NCI-H460 (cell line): Measurements from ENCODE around the gene HOXA2. TPM values are rescaled to one million over a fixed set of nuclear protein-coding genes. Genes with fewer than 3 reads are reported as not detected.

Experiments used
- DNase-seq: peaks from one replicate; pipeline ENCODE4 v3.0.0-alpha.2; 2016; ENCODE audit warnings: low read depth; ENCODE audit errors: extremely low read depth
- total RNA-seq: library from RNA; depleted of rRNA; stranded (reverse); fragments of >200 nt; shearing (Covaris generic); gene quantifications from 2 replicates; pipeline ENCODE4 v1.2.3, GENCODE V29; 2014

HOXA2 gene
- total RNA-seq, 1 experiment from 2014 or later = 1.8 TPM

DNA sequence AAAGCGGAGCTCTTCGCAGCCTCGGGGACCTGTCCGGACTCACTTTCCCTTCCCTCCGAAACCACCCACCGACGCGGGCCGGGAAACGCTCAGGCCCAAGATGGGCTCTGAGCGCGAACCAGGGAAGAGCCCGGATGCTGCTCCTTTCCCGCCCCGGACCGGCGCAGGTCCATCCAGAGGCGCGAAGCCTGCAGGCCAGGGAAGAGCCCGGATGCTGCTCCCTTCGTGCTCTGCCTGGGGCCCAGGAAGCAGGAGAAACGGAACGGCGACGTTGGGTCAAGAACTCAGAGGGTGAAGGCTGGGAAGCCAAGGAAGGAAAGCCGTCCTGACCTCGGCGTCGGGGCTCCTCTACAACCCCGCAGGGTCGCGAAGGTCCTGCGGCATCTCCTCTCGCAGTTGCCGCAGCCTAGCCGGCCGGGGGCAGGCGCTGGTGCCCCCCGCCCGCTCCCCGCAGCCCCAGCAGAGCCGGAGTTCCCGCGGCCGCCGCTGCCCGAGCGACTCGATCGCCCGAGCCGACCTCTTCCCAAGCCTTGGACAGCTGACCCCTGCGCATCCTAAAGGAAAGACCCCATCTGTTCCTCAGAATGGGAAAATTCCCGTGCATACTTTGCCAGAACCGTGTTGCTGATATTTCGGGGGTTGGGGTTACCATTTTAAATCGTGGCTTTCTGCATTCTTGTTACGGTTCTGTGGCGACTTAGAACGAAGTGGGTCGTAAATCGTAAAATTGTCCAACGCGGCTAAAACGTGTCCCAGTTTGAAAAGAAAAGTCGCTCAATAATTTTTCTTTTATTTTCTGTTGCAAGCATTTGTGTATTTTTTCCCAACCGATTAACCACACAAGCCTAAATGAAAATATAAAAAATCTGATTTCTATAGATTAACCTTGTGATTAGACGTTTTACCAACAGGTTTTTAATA, 14.2 kb downstream of the HOXA2 start:
- no peak for DNase-seq

DNA sequence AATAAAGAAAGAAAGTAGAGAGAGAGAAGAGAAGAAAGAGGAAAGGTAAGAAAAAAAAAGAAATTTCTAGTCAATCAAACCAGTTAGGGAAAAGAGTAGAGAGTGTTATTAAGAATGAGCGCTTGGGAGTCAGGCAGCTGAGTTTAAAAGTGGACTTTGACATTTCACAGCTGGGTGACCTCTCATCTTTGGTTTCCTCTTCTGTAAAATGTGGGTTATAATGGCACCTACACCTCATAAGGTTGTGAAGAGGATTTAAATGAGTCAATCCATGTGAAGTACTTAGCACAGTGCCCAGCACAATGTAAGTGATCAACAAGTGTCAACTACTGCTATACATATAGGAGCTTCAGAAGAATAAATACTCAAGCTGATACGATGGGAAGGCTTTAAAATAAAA, 18.8 kb downstream of the HOXA2 start:
- no peak for DNase-seq

DNA sequence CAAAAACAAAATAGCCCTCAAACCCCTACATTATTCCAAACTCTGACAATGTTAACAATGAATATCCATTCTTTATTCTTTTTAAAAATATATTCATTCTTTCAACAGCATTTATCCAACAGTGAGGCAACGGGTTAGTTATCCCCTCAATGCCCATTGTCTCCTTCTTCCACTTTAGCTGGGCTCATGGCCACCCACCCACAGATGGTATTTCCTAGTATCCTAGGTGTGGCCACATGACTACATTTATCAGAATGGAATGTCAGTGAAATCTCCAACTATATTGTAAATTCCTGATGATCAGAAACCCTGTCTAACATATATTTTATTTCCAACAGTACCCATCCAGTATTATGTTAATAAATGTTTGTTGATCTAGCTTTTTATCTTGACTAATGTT, 20.3 kb downstream of the HOXA2 start:
- no peak for DNase-seq

DNA sequence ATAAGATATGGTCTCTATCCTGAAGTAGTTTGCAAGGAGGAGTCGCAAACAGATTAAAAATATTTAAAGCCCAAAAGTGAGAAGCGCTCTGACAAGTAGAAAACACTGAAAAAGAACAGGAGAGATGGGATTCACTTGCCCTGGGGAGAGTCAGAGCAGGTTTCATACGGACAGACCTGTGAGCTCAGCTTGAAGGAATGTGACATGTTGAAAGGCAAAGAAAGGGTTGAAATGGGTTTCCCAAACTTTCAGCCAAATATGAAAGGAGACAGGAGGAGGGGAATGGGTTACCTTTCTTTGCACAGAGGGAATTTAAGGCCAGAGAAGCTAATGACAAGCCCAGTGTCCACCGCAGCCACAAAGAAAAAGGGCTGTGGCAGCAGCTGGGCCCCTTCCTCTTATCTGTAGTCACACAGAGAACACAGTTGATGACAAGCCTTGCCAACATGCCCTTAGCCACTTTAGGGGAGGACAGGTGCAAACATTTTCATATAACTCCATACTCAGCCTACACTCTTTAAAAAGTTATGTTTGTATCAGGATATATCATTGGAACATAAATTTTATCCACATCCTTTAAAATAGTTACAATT, 21.5 kb downstream of the HOXA2 start:
- peak; percentile 11 for DNase-seq

DNA sequence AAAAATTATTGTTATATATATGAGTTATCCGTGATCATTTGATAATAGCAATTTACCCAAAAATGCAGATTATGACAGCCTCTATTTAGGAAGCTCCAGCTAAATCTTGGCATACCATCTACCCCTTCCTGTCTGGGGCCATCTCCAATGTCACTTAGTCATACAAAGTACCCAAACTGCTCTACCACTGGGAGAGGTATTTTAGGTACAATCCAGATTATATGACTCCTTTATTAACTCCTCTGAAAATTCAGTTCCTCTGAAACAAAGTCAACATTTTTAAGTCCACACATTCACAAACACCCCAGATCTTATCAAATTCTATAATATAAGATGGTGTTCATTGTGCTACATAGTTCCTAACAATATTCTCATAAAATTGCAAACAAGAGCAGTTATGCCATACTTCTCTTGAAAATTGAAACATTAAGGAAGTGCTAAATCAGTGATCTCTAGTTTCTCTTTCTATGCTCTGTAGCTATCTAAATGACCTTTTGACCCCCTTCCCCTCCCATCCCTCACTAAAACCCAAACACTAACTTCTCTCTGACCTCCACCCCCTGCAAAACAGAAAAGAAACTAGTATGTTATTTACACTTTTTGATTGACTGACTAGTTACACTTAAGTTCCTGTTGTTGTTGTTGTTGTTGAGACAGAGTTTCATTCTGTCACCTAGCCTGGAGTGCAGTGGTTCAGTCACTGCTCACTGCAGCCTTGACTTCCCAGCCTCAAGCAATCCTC, 23.1 kb downstream of the HOXA2 start:
- no peak for DNase-seq

DNA sequence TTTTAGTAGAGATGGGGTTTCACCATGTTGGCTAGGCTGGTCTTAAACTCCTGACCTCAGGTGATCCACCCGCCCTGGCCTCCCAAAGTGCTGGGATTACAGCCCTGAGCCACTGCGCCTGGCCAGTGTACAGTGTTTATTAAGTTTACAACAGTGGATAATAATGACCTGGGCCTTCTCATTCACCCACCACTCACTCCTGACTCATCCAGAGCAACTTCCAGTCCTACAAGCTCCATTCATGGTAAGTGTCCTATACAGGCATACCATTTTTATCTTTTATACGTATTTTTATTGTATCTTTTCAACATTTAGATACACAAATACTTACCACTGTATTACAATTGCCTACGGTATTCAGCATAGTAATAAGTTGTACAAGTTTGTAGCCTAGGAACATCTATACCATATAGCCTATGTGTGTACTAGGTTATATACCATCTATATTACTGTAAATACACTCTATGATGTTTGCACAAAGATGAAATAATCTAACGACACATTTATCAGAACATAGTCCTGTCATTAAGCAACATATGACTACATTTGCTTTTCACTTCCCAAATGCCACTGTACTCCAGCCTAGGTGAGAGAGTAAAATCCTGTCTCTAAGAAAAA, 23.8 kb downstream of the HOXA2 start:
- DNase-seq = no peak

DNA sequence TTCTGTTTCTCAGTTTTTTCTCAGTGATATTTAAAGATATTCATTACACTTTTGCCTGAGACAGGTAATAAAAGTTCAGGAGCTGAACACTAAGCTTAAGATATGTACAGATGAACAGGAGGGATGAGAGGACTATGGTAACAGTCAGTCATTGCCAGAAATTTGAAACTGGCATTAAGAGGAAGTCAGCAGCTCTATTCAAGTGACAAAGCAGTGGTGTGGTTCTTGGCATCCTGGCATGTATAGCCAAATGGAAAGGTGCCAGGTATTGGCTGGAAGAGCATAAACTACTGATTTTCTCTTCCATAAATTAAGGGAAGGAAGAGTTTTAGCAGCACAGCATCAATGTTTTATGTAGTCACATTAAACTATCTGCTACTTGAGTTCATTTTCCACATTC, 29.4 kb downstream of the HOXA2 start:
- no peak for DNase-seq

DNA sequence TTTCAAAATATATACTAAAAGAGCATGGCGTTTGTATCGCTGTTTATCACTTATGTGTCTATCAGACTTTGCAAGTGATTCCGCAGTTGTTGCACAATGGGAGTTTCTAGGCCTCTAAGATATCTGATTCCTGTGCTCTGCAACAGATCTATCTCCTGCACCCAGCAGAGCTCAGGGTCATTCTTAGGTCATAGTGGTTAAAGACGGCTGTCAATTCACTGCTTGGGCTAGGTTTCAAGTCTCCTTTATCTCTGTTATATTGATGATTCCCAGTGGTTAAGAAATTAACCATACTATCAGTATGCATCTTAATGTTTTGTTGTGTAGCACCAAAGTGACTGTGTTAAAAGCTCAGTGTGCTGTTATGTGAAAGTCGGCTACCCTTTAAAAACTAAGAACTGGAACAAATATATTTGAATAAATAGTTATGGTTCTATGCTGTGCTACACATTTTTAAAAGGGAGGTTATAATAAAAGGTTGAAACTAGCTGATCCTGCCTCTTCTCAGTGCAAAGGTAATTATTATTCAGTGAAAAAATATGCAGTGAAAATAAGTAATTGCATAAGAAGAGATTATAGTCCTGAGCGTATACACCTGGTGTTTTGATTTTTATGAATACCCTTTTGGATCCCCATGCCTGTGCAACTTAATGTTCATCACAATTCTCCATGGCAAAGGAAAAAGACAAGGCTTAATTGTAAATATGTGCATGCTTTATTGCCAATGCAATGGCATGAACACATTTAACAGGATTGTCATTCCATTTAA, 30.7 kb downstream of the HOXA2 start:
- DNase-seq = no peak

DNA sequence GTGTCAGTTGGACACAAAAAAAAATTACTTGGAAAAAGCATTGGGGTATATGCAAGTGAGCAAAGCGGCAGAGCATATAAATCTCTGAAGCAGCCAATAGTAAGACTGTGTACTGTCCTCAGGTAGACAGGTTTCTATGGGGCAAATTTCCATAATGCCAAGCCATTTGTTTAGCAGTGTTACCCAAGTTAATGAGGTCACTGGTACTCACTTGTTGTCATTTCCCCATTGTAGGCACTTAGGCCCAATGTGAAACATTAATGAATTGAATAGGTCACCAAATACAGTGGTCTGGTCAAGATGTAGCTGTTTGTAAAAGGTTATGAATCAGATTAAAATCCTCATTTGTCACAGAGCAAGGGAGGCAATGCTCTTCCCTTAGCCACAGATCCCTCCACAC, 34.2 kb downstream of the HOXA2 start:
- DNase-seq = no peak

DNA sequence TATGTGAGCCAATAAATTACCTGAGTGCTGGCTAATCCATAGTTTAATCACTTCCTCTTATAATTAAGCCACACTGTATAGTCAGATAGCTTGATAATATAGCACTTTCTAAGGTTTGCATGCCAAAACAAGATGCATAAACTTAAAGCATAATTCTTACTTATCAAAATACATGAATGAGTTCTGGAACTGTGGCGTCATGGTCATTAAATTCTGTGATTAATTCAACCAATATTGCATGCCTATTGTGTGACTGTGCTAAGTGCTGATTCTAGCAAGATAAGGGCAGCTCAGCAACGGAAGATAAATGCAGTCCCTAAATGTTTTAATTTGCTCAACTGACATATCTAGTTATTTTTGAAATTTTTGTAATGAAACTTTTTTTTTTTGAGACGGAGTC, 36.3 kb downstream of the HOXA2 start:
- no peak for DNase-seq

DNA sequence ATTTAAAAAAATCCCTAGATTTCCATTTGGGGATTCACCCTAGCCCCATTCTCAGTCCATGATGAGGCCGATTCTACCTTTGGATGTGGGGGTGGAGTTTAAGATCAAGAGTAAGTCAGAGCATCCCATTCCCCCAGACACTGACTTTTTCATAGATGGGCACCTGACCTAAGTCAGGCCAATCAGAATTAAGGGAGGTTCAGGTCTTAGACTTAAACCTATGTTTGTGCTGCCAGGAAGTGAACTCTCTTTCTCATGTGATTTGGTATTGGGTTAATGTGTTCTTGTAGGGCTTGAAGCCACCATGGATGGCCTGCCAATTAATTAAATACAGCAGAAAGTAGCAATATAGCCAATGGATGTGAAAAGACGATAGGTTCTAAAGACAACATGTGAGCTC, 36.8 kb downstream of the HOXA2 start:
- DNase-seq = no peak

DNA sequence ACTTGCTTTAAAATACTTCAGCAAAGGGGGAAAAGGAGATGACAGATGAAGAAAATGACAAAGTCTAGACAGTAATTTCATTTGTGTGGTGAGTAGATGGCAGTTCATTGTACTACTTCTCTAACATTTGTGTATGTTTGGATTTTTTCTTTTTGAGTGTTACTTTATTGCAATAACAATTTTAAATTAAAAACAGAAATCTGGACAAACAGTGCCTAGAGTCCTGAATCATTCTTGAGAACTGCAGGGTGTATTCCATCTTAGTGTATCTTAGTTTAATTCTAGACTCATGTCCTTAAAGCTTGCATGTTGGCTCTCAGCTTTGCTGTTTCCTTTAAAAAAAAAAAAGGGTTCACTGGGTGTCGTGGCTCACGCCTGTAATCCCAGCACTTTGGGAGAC, 37.8 kb downstream of the HOXA2 start:
- DNase-seq = no peak

DNA sequence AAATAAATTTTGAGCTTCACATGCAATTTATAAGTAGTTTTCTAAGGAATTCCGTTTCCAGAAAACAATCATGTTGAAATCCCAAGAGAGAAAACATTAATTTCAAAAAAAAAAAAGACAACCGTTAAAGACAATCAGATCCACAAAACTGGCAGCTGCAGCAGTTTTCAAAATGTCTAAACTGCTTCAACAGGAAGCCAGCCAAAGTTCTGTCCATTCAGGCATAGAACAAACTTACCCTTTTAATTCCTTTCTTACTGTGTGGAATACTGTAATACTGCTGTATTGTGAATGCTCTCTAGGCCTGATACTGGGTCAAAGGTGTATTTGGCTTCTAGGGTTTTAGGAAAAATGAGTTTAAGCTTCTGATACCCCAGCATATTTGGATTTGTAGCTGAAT, 38.3 kb downstream of the HOXA2 start:
- DNase-seq = no peak

DNA sequence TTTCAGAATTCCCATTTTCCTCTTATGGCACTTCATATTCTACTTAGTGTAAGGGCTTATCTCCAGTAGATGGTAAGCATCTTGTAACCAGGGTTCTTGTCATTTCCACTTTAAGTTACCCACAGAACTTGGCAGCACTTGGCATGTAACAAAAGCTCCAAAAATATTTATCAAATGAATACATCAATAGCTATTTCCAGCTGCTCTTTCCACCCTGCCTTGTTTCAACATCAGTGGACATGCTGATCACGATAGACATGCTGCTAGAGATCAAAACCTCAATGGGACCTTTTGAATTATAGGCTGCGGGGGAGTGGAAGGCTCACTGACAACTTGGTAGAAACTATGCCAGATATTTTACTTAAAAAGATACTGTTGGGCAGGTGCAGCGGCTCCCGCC, 39.5 kb downstream of the HOXA2 start:
- DNase-seq = no peak

DNA sequence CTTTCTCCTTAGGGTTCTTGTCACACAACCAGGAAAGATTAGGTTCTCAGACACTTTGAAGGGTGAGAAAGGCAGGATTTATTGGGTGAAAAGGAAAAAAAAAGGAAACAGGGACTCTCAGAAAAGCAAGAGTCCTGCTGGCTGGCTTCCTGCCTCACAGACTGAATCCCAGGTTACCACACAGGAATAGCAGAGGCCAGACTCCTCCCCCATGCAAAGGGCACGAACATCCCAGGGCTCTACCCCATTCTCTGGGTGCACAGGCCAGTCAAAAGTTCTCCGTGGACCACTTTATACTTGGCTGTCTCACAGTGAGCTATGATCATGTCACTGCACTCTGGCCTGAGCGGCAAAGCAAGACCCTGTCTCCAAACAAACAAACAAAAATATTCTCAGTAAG, 49.3 kb downstream of the HOXA2 start:
- DNase-seq = no peak

DNA sequence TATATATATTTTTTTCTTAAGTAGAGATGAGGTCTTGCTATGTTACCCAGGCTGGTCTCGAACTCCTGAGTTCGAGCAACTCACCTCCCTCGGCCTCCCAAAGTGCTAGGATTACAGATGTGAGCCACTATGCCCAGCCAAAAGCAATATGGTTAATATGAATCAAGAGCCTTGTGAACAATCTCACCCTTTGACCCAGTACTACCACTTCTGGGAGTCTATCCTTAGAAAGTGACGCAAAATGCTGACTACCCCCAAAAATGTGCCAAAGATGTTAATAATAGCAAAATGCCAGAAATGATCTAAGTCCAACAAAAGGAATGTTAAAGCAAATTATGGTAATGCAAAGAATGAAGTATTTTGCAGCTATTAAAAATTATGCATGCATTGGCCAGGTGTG, 51.0 kb downstream of the HOXA2 start:
- no peak for DNase-seq
